ENCODE measurements around the gene SLC9A9. TPM values are rescaled to one million over a fixed set of nuclear protein-coding genes. Genes with fewer than 3 reads are reported as not detected.
A peak's percentile ranks its signal among the peaks of the same experiment; 100 is the strongest.

The SLC9A9 gene
- total RNA-seq, 3 donors from 2014 or later (not counting 1 experiment from before 2014, with no cell fraction given), result 24.0 to 29.1 (median 27.2) TPM

GRCh38 chr3:143295201-143296080, 552.8 kb downstream of the SLC9A9 start:
- Mint-ChIP-seq H3K4me3 (peak overlapping the region; percentile 47), H3K9me3 (no peaks in the 10 kb centered on the region), H3K36me3 (no peaks in the 10 kb centered on the region), H3K27me3 (ENCODE audit: low read depth in 2 of 2) (no peaks in the 10 kb centered on the region), H3K27ac (peak overlapping the region; percentile 71 to 72), H3K4me1 (peaks cover 78 to 81% of the 10 kb centered on the region in 2 donors)
- H3K4me1 ChIP-seq (ENCODE audit: control insufficient read depth, insufficient read depth, low read length), result peaks cover 33% of the 10 kb centered on the region
- no peaks in the 10 kb centered on the region for H3K36me3 ChIP-seq (ENCODE audit: control insufficient read depth, insufficient read depth, low read length)
- H3K27ac ChIP-seq (ENCODE audit: low read length), result peak overlapping the region; percentile 70
- intact Hi-C loops (cut with micrococcal nuclease), result no loop called here
- TF ChIP-seq CTCF (IDR thresholded peaks at IDR 0.05), result no peak
- H3K9me3 ChIP-seq (ENCODE audit: control insufficient read depth, insufficient read depth, low read length), result no peaks in the 10 kb centered on the region
- H3K27me3 ChIP-seq (ENCODE audit: control insufficient read depth, insufficient read depth, low read length), result no peaks in the 10 kb centered on the region
- 46% methylated on average over 4 of the region's 4 CpGs for WGBS (ENCODE audit: insufficient coverage)
- ATAC-seq (no peak), DNase-seq (no peak)
- H3K4me3 ChIP-seq (ENCODE audit: low read length), result no peak overlapping the region

- Mint-ChIP-seq H3K36me3 (no peaks in the 10 kb centered on the region), H3K27me3 (ENCODE audit: low read depth in 2 of 2) (no peaks in the 10 kb centered on the region), H3K4me1 (peaks cover 76 to 80% of the 10 kb centered on the region in 2 donors), H3K9me3 (no peaks in the 10 kb centered on the region), H3K27ac (peak overlapping the region; percentile 71 to 72), H3K4me3 (peak overlapping the region; percentile 65)
- 53% methylated on average over 3 of the region's 5 CpGs for WGBS (ENCODE audit: insufficient coverage)
- Histone ChIP-seq H3K36me3 (ENCODE audit: control insufficient read depth, insufficient read depth, low read length) (no peaks in the 10 kb centered on the region), H3K4me1 (ENCODE audit: control insufficient read depth, insufficient read depth, low read length) (peaks cover 21% of the 10 kb centered on the region), H3K9me3 (ENCODE audit: control insufficient read depth, insufficient read depth, low read length) (no peaks in the 10 kb centered on the region), H3K27ac (ENCODE audit: low read length) (peak overlapping the region; percentile 70), H3K4me3 (ENCODE audit: low read length) (no peak overlapping the region), H3K27me3 (ENCODE audit: control insufficient read depth, insufficient read depth, low read length) (no peaks in the 10 kb centered on the region)
- no peak for TF ChIP-seq CTCF (IDR thresholded peaks at IDR 0.05)
- intact Hi-C loops (cut with micrococcal nuclease), result no loop called here
- ATAC-seq (peak; percentile 77 to 96 (median 86)), DNase-seq (no peak)
Observed at GRCh38 chr3:143294188-143294587, 554.1 kb downstream of the SLC9A9 start.

- H3K27ac ChIP-seq (ENCODE audit: low read length), result no peak overlapping the region
- no peaks in the 10 kb centered on the region for H3K36me3 Mint-ChIP-seq
- ATAC-seq (no peak), DNase-seq (no peak)
- no peak overlapping the region for H3K4me3 Mint-ChIP-seq
- intact Hi-C loops (cut with micrococcal nuclease), result no loop called here
- WGBS (ENCODE audit: insufficient coverage), result 95% methylated on average over 3 of the region's 3 CpGs
- no peaks in the 10 kb centered on the region for H3K9me3 ChIP-seq (ENCODE audit: control insufficient read depth, insufficient read depth, low read length)
- H3K27ac Mint-ChIP-seq, result peak overlapping the region in 1 of 2 donors; percentile 72
- H3K4me1 ChIP-seq (ENCODE audit: control insufficient read depth, insufficient read depth, low read length), result peaks cover 12% of the 10 kb centered on the region
- TF ChIP-seq CTCF (IDR thresholded peaks at IDR 0.05), result no peak
- H3K9me3 Mint-ChIP-seq, result no peaks in the 10 kb centered on the region
- H3K4me3 ChIP-seq (ENCODE audit: low read length), result no peak overlapping the region
- H3K27me3 Mint-ChIP-seq (ENCODE audit: low read depth in 2 of 2), result no peaks in the 10 kb centered on the region
- H3K4me1 Mint-ChIP-seq, result peaks cover 66 to 67% of the 10 kb centered on the region in 2 donors
- no peaks in the 10 kb centered on the region for H3K36me3 ChIP-seq (ENCODE audit: control insufficient read depth, insufficient read depth, low read length)
- H3K27me3 ChIP-seq (ENCODE audit: control insufficient read depth, insufficient read depth, low read length), result no peaks in the 10 kb centered on the region
Observed at GRCh38 chr3:143291836-143292447, 556.3 kb downstream of the SLC9A9 start.

All from natural killer cell (primary cell).